ENCODE results near the gene RPL3. TPM values are rescaled to one million over a fixed set of nuclear protein-coding genes. Genes with fewer than 3 reads are reported as not detected.

The RPL3 gene
- total and polyA plus RNA-seq, 4 donors = 580 to 1,767 (median 1,184) TPM

DNA sequence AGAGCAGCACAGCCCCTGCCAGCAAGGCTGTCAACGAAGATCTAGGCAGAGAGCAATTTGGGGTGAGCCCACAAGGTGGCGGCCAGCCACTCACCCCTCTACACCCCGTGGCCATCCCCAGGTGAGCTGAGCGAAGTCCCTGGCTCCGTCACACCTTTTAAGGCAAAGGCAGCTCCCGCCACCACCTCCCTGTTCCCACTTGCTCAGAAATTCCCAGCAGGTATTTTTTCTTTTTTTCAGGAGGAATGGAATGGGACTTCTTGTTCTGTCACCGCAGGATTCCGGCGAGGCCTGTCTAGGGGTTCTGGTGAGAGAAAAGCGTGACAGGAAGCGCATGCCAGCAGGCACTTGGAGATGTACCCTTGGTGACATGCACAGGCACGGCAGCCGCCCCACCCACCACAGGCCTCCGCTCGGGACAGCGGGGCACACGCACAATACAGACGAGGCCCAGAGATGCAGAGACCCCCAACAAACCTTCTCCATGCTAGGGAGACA, 10.0 kb downstream of the RPL3 start:
- Histone ChIP-seq H3K27me3 (ENCODE audit: control insufficient read depth in 4 of 4, insufficient read depth in 4 of 4, low read length in 3 of 4) (no peaks in the 10 kb centered on the region), H3K4me3 (ENCODE audit: low read depth in 1 of 3, low read length in 3 of 3) (no peak overlapping the region), H3K4me1 (ENCODE audit: control insufficient read depth in 4 of 4, insufficient read depth in 4 of 4, low read length in 3 of 4) (peaks cover 2 to 40% (median 20%) of the 10 kb centered on the region in 4 donors), H3K27ac (ENCODE audit: low read depth in 1 of 2, low read length in 2 of 2) (peak overlapping the region; percentile 45 to 52), H3K9me3 (ENCODE audit: control insufficient read depth in 4 of 4, low read length in 3 of 4) (no peaks in the 10 kb centered on the region), H3K36me3 (ENCODE audit: control insufficient read depth in 4 of 4, insufficient read depth in 3 of 4, low read depth in 1 of 4, low read length in 3 of 4) (peaks cover 17 to 29% (median 23%) of the 10 kb centered on the region in 4 donors), H3K9ac (ENCODE audit: low read depth in 1 of 2, low read length in 2 of 2) (no peak overlapping the region)
- TF ChIP-seq, protein P1, sequence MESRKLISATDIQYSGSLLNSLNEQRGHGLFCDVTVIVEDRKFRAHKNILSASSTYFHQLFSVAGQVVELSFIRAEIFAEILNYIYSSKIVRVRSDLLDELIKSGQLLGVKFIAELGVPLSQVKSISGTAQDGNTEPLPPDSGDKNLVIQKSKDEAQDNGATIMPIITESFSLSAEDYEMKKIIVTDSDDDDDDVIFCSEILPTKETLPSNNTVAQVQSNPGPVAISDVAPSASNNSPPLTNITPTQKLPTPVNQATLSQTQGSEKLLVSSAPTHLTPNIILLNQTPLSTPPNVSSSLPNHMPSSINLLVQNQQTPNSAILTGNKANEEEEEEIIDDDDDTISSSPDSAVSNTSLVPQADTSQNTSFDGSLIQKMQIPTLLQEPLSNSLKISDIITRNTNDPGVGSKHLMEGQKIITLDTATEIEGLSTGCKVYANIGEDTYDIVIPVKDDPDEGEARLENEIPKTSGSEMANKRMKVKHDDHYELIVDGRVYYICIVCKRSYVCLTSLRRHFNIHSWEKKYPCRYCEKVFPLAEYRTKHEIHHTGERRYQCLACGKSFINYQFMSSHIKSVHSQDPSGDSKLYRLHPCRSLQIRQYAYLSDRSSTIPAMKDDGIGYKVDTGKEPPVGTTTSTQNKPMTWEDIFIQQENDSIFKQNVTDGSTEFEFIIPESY (IDR thresholded peaks at IDR 0.05) = no peak
- no peak for TF ChIP-seq FOXA2 (IDR thresholded peaks at IDR 0.05)
- no peak for TF ChIP-seq ATF3 (IDR thresholded peaks at IDR 0.05)
- no peak for TF ChIP-seq GABPA (IDR thresholded peaks at IDR 0.05 in 1 of 2, conservative IDR thresholded peaks at IDR 0.05 in 1 of 2)
- TF ChIP-seq HNF4A (conservative IDR thresholded peaks at IDR 0.05) = no peak
- TF ChIP-seq RAD21 (IDR thresholded peaks at IDR 0.05) = no peak
- no peak for TF ChIP-seq FOXA1 (IDR thresholded peaks at IDR 0.05)
- TF ChIP-seq, protein P2, sequence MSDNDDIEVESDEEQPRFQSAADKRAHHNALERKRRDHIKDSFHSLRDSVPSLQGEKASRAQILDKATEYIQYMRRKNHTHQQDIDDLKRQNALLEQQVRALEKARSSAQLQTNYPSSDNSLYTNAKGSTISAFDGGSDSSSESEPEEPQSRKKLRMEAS (IDR thresholded peaks at IDR 0.05) = no peak
- TF ChIP-seq RXRA (IDR thresholded peaks at IDR 0.05) = no peak
- no peak for TF ChIP-seq JUND (IDR thresholded peaks at IDR 0.05)
- no peak for TF ChIP-seq SP1 (IDR thresholded peaks at IDR 0.05)
- TF ChIP-seq EGR1 (IDR thresholded peaks at IDR 0.05; ENCODE audit: low read depth in 2 of 2) = no peak
- no peak for TF ChIP-seq YY1 (IDR thresholded peaks at IDR 0.05)
- TF ChIP-seq, protein P3, sequence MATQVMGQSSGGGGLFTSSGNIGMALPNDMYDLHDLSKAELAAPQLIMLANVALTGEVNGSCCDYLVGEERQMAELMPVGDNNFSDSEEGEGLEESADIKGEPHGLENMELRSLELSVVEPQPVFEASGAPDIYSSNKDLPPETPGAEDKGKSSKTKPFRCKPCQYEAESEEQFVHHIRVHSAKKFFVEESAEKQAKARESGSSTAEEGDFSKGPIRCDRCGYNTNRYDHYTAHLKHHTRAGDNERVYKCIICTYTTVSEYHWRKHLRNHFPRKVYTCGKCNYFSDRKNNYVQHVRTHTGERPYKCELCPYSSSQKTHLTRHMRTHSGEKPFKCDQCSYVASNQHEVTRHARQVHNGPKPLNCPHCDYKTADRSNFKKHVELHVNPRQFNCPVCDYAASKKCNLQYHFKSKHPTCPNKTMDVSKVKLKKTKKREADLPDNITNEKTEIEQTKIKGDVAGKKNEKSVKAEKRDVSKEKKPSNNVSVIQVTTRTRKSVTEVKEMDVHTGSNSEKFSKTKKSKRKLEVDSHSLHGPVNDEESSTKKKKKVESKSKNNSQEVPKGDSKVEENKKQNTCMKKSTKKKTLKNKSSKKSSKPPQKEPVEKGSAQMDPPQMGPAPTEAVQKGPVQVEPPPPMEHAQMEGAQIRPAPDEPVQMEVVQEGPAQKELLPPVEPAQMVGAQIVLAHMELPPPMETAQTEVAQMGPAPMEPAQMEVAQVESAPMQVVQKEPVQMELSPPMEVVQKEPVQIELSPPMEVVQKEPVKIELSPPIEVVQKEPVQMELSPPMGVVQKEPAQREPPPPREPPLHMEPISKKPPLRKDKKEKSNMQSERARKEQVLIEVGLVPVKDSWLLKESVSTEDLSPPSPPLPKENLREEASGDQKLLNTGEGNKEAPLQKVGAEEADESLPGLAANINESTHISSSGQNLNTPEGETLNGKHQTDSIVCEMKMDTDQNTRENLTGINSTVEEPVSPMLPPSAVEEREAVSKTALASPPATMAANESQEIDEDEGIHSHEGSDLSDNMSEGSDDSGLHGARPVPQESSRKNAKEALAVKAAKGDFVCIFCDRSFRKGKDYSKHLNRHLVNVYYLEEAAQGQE (IDR thresholded peaks at IDR 0.05) = no peak
- no peak for DNase-seq (ENCODE audit: low spot score)
- WGBS = 89% methylated on average over 18 of the region's 18 CpGs

GRCh38 chr22:39308614-39309363, 10.6 kb downstream of the RPL3 start:
- Histone ChIP-seq H3K4me3 (ENCODE audit: low read depth in 1 of 3, low read length in 3 of 3) (no peak overlapping the region), H3K9me3 (ENCODE audit: control insufficient read depth in 4 of 4, low read length in 3 of 4) (no peaks in the 10 kb centered on the region), H3K9ac (ENCODE audit: low read depth in 1 of 2, low read length in 2 of 2) (no peak overlapping the region), H3K27me3 (ENCODE audit: control insufficient read depth in 4 of 4, insufficient read depth in 4 of 4, low read length in 3 of 4) (no peaks in the 10 kb centered on the region), H3K27ac (ENCODE audit: low read depth in 1 of 2, low read length in 2 of 2) (peak overlapping the region; percentile 45 to 52), H3K4me1 (ENCODE audit: control insufficient read depth in 4 of 4, insufficient read depth in 4 of 4, low read length in 3 of 4) (peaks cover 6 to 40% (median 20%) of the 10 kb centered on the region in 4 donors), H3K36me3 (ENCODE audit: control insufficient read depth in 4 of 4, insufficient read depth in 3 of 4, low read depth in 1 of 4, low read length in 3 of 4) (peaks cover 12 to 23% (median 17%) of the 10 kb centered on the region in 4 donors)
- WGBS = 48% methylated on average over 24 of the region's 24 CpGs
- peak in 1 of 2 donors; percentile 2 for TF ChIP-seq EGR1 (IDR thresholded peaks at IDR 0.05; ENCODE audit: low read depth in 2 of 2)
- TF ChIP-seq JUND (IDR thresholded peaks at IDR 0.05) = peak; percentile 81 to 83
- no peak for TF ChIP-seq GABPA (IDR thresholded peaks at IDR 0.05 in 1 of 2, conservative IDR thresholded peaks at IDR 0.05 in 1 of 2)
- peak; percentile 52 for TF ChIP-seq ATF3 (IDR thresholded peaks at IDR 0.05)
- peak; percentile 37 to 38 for TF ChIP-seq RAD21 (IDR thresholded peaks at IDR 0.05)
- TF ChIP-seq RXRA (IDR thresholded peaks at IDR 0.05) = no peak
- DNase-seq (ENCODE audit: low spot score) = no peak
